Activated effector memory CD4-positive, alpha-beta T cell treated with Interleukin-2 at 50 U/mL for 16 hours (primary cell): Measurements from ENCODE around the gene BSPRY.
"Not testable (repeated sequence)": the region's sequence is repeated elsewhere in the genome, so short reads cannot be mapped to it uniquely, and the experiment has no call there.

Source experiments
- DNase-seq: peaks from one replicate; pipeline ENCODE4 v3.0.0-alpha.2; 2020

BSPRY gene

GRCh38 chr9:113341712-113342410, 7.5 kb upstream of the BSPRY start:
- DNase-seq: no peak

DNA sequence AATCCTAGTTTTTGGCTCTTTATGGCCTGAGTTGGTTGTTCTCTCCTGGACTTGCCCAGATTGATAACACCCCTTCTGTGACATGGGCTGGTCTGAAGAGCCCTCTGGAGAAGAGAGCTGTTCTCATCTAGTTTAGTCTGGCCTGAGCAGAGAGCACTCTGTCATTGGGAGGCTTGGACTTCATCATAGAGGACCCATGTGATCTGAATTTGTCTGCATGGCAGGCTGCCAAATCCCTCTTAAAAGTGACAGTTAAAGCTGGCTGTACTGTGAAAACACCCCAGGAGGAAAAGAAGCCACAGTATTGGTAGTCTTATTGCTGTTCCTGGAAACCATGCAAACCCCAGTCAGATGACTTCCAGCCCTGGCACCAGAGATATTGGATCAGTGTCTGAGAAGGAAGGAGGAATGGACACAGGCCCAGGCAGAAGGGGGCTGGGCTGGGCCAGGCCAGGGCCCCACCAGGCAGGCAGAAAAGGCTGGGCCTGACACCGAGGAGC, 5.6 kb upstream of the BSPRY start:
- DNase-seq: no peak

- DNase-seq: no peak
Observed at GRCh38 chr9:113345190-113345589, 4.2 kb upstream of the BSPRY start.

DNA sequence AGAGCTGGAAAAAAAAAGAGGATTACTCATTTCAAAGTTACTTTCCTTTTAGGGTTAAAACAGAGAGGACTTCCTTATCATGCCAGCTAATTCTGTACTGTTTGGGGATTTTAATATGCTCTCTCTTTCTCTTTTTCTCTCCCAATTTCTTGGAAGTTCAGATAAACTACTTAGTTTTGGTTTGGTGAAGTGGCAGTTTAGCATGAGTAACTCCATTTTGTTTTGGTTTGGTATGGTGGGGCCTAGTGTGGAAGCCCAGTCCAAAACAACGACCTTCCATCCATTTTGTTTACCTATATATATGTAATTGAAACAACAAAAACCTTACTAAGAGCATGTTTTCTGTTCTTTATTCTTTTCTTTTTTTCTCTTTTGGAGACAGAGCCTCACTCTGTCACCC, 3.7 kb upstream of the BSPRY start:
- DNase-seq: no peak

DNA sequence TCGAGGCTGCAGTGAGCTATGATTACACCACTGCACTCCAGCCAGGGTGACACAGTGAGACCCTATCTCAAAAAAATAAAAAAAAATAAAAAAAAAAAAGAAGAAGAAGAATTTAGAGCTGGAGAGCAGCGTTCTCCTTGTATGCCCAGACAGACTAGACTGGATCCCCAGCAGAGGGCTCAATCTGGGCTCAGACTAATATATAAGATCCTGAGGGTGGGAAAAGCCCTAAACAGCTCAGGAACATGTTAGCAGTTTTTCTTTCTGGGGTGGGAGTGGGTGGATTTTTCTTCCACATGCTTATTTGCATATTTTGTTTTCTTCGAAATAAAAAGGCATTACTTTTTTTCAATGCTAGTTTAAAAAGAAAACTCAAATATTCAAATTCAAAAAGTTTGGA, 904 bp upstream of the BSPRY start:
- no peak for DNase-seq

DNA sequence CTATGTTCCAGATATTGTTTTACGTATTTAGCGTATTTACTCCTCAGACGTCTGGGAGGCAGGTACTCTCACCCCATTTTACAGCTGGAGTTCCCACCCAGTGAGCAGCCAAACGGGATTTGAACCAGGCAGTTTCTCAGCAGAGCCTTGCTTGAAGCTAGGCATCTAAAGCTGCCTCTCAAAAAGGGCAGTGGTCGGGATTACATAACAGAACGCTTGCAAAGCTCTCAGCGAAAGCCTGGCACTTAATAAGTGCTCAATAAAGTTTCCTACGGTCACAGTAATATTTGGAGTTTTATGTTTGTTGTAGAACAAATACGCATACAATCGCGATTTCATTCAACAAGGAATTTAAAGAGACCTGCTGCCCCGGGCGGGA, 286 bp upstream of the BSPRY start:
- no peak for DNase-seq

DNA sequence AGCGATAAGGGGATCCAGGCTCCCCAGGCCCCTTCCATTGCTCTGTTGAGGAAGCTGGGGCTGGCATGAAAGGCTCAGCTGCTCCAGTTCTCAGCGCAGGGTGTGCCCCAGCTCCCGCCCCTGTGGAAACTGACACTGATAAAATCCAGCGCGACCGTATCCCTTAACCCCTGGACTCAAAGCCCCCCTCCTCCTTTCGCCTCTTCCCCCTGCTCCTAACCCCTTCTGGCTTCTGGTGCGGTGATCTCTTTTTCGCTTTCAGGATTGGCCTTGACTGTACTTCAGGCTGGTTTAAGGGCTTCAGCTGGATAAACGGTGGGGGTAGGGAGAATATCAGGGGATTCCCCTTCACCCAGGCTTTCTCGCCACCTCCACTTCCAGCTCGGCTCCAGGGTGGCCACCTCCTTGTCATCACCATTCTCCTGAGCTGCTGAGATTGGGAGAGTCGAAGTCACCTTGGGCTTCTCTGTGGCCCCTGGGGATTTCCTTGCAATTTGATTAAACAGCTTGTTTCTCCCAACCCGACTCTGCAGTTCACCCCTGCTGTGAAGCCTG, 843 bp downstream of the BSPRY start:
- DNase-seq: no peak

DNA sequence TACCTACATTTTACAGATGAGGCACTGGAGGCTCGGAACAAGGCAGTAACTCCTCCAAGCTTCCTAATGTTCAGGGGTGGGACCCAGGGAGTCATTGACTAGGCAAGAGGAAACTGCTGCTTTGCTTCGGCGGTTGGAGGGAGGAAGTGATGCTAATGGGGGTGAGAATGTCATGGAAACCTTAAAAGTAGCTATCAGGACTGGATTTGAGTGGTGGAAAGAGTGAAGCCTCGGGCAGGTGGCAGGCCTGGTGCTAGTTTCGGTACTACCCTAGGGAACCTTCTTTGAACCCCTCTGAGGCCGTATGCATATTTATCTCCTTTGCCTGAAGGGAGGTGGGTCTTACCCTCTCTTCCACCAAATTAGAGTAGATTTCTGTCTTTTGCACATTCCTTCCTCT, 1.6 kb downstream of the BSPRY start:
- no peak for DNase-seq

- DNase-seq: no peak
Observed at GRCh38 chr9:113352006-113352405, 2.7 kb downstream of the BSPRY start.

GRCh38 chr9:113352411-113352810, 3.1 kb downstream of the BSPRY start:
- no peak for DNase-seq

GRCh38 chr9:113355040-113355596, 5.8 kb downstream of the BSPRY start:
- DNase-seq: no peak

- no peak for DNase-seq
Observed at GRCh38 chr9:113356686-113357292, 7.4 kb downstream of the BSPRY start.

DNA sequence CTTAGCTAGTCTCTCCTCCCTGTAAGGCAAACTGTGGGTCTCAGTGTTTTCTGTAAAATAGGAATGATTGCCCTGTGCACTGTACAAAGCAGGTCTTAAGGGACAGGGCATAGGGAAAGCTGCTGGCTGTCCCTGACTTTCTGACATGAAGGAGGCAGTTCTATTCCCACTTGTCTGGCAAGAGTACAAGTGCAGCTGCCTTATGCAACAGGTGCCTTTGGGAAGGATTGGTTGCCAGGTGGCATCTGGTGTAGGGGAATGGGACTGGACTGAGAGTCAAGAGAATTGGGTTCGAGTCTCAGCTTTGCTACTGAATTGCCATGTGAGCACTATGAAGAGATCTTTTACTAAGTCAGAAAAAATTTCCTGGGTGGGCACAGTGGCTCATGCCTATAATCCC, 10.0 kb downstream of the BSPRY start:
- no peak for DNase-seq

DNA sequence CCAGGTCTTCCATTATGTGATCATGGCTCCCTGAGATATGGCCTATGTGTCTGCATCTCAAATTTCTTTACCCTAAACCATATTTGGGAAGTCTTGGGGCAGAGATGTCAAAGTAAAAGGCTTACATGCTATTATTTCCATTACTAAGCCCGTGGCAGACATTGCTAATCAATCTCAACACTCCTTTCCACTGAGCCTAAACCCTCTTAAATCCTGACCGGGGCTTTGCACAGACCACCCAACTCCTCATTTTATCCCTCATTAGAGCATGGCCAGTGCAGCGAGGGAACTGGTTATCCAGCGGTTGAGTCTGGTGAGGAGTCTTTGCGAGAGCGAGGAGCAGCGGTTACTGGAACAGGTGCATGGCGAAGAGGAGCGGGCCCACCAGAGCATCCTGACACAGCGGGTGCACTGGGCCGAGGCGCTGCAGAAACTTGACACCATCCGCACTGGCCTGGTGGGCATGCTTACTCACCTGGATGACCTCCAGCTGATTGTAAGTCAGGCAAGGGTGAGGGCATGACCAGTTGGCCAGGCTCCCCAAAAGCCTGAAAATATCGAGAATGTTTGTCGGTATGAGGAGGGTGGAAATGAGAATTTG, 11.0 kb downstream of the BSPRY start:
- no peak for DNase-seq

DNA sequence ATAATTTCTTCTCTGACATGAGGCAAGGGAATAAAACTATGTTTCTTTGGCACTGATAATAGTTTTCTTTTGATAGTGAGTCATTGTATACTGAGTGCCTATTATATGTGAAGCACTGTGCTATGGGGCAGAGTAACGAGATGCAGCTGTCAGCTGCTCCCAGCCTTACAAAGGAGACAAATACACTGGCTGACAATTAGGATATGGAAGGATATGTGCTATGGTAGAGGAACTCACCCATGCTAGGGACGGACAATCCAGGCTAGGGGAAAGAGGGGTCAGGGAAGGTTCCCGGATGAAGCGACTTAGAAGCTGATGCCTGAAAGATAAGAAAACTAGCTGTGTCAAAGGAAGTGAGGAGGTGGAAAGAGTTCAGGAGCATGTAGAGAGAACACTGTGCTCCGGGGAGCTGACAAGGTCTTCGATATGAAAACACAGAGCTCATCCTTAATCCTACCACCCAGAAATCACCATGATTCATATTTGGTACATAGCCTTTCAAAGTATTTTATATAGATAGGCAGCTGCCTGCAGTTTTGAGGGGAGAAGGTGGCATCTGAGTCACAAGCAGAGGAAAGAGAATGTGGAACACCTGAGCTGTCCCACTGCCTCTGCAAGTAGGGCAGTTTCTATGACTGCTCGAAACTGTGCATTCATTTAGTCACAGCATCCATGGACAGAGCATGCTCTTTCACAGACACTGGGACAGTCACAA, 12.1 kb downstream of the BSPRY start:
- no peak for DNase-seq

DNA sequence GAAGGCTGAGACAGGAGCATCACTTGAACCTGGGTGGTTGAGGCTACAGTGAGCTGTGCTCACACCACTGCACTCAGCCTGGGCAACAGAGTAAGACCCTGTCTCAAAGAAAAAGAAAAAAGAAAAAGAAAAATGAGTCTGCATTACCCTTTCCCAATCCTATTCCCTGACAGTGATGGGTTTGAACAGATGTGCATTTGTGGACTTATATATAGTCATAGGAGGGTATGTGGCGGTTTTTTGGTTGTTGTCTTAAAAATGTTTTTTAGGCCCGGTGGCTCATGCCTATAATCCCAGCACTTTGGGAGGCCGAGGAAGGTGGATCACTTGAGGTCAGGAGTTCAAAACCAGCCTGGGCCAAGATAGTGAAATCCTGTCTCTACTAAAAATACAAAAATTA, 14.0 kb downstream of the BSPRY start:
- no peak for DNase-seq

GRCh38 chr9:113364951-113365350, 15.6 kb downstream of the BSPRY start:
- no peak for DNase-seq

DNA sequence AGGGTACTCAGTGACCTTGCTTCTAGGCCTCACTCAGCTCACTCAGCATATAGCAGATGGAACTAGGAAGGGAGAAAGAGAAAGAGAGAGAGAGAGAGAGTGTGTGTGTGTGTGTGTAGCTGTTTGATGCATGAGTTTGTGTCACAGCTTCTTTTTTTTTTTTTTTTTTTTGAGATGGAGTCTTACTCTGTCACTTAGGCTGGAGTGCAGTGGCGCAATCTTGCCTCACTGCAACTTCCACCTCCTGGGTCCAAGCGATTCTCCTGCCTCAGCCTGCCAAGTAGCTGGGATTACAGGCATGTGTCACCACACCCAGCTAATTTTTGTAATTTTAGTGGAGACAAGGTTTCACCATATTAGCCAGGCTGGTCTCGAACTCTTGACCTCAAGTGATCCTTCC, 16.3 kb downstream of the BSPRY start:
- DNase-seq: not testable (repeated sequence)

DNA sequence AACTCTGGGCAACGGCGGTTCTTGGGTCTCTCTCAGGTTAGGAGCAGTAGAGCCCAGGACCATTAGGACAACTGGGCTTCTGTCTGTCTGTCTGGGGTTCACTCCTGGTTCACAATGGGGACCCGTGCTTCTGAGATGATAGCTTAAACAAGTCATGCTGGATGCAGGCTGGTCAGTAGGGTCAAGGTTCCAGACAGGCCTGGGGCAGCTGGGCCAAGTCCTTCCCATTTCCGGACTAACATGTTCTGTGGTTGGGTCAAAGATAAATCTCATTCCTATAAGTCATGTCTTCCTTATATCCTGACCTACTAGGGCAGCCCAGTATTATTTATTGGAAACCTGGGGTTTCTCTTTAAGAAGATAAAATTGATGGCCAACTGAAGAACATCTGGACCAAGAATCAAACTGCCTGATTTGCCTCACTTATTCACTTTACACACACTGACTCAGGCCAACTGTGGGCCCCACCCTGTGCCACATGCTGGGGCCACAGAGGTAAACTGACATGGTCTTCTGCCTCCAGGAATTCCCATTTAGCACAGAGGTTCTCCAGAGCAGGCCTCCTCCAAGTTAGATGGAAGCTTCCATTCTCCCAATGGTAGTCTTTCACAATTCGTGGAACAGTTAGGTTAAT, 19.1 kb downstream of the BSPRY start:
- DNase-seq: no peak

DNA sequence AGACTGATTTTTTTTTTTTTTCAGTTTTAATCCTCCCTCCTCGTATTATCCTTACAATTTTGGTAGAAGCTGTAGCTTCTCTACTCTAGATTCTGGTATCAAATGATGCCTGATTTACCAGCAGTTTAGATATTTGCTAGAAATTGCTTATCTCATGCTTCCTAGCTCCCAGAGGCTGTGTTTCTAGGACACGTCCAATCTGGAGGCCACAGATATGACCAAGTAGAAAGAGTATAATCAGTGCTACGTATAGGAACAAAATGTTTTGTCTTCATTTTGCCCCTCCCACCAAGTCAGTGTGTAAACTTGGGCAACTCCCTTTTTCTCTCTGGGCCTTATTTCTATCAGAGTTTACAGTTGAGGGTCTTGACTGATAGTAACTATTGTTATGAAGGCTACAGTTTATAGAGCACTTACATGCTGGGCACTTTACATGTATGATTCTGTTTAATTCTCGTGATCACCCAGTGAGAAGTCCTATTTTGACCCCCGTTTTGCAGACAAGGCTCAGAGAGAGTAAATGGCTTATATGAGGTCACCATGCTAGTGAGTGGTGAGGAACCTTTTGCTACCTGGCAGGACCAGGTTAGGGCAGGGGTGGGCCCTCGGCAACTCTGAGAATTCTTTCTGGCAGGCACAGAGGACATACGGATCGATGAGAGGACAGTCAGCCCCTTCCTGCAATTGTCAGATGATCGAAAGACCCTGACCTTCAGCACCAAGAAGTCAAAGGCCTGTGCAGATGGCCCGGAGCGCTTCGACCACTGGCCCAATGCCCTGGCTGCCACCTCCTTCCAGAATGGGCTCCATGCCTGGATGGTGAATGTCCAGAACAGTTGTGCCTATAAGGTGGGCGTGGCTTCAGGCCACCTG, 19.9 kb downstream of the BSPRY start:
- no peak for DNase-seq

DNA sequence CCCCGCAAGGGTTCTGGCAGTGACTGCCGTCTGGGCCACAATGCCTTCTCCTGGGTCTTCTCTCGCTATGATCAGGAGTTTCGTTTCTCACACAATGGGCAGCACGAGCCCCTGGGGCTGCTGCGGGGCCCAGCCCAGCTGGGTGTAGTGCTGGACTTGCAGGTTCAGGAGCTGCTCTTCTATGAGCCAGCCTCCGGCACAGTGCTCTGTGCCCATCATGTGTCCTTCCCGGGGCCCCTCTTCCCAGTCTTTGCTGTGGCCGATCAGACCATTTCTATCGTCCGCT, 20.5 kb downstream of the BSPRY start:
- DNase-seq: no peak

GRCh38 chr9:113370806-113371325, 21.5 kb downstream of the BSPRY start:
- no peak for DNase-seq
